Lower lobe of right lung (tissue), 2 donors: ENCODE measurements around the gene EHD4. TPM values are rescaled to one million over a fixed set of nuclear protein-coding genes. Genes with fewer than 3 reads are reported as not detected.
A peak's percentile ranks its signal among the peaks of the same experiment; 100 is the strongest.

ENCODE experiments used
- ATAC-seq, 2 donors: fragments of 200-7000 bp; cut with Tn5 transposase; one replicate each; pipeline ENCODE4 v1.9.1; 2020 to 2022; ENCODE audit warnings: mild to moderate bottlenecking in 2 of 2, moderate library complexity in 2 of 2
- DNase-seq: peaks from one replicate; pipeline ENCODE4 v3.0.0-alpha.2; 2020
- H3K27ac ChIP-seq: fragments of 200-600 bp; one replicate; pipeline ENCODE4 v1.8.0; 2022
- H3K27me3 ChIP-seq: fragments of 200-600 bp; one replicate; pipeline ENCODE4 v1.8.0; 2022; ENCODE audit warnings: low read depth
- H3K36me3 ChIP-seq: fragments of 200-600 bp; one replicate; pipeline ENCODE4 v1.8.0; 2022; ENCODE audit warnings: mild to moderate bottlenecking
- H3K4me1 ChIP-seq: fragments of 200-600 bp; one replicate; pipeline ENCODE4 v1.8.0; 2022
- H3K4me3 ChIP-seq: fragments of 200-600 bp; one replicate; pipeline ENCODE4 v1.8.0; 2022; ENCODE audit warnings: mild to moderate bottlenecking
- H3K9me3 ChIP-seq: fragments of 200-600 bp; one replicate; pipeline ENCODE4 v1.8.0; 2022
- intact Hi-C: fragments of 100-400 bp; cut with DNase I; formaldehyde crosslinking; loops from one replicate; pipeline ENCODE4 v1.11.0; 2022
- total RNA-seq: library from RNA; stranded (reverse); fragmentation: NEBNext Ultra II Directional; extraction: Animal tissue kit (Norgen Biotek cat#: 25700); gene quantifications from one replicate; pipeline ENCODE4 v1.2.1, GENCODE V29; 2021
- TF ChIP-seq, protein P1 (sequence below): fragments of 200-600 bp; IDR thresholded peaks from one replicate; pipeline ENCODE4 v1.8.0; 2022; ENCODE audit warnings: antibody characterized with exemption, mild to moderate bottlenecking
- donor health status: DM: no; HTN: yes; CAD: no; lungs with severe emphysema.

The EHD4 gene
- total RNA-seq, 1 donor from 2014 or later: 35.0 TPM

GRCh38 chr15:41942886-41943285 lies 29.5 kb downstream of the EHD4 start:
- Histone ChIP-seq H3K27ac (no peak overlapping the region), H3K4me1 (peaks cover 43% of the 10 kb centered on the region), H3K4me3 (no peak overlapping the region), H3K9me3 (no peaks in the 10 kb centered on the region), H3K27me3 (no peaks in the 10 kb centered on the region), H3K36me3 (peaks cover 45% of the 10 kb centered on the region)
- TF ChIP-seq, protein P1, sequence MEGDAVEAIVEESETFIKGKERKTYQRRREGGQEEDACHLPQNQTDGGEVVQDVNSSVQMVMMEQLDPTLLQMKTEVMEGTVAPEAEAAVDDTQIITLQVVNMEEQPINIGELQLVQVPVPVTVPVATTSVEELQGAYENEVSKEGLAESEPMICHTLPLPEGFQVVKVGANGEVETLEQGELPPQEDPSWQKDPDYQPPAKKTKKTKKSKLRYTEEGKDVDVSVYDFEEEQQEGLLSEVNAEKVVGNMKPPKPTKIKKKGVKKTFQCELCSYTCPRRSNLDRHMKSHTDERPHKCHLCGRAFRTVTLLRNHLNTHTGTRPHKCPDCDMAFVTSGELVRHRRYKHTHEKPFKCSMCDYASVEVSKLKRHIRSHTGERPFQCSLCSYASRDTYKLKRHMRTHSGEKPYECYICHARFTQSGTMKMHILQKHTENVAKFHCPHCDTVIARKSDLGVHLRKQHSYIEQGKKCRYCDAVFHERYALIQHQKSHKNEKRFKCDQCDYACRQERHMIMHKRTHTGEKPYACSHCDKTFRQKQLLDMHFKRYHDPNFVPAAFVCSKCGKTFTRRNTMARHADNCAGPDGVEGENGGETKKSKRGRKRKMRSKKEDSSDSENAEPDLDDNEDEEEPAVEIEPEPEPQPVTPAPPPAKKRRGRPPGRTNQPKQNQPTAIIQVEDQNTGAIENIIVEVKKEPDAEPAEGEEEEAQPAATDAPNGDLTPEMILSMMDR: no peak
- DNase-seq (no peak), ATAC-seq (no peak)
- intact Hi-C loops: no loop called here

DNA sequence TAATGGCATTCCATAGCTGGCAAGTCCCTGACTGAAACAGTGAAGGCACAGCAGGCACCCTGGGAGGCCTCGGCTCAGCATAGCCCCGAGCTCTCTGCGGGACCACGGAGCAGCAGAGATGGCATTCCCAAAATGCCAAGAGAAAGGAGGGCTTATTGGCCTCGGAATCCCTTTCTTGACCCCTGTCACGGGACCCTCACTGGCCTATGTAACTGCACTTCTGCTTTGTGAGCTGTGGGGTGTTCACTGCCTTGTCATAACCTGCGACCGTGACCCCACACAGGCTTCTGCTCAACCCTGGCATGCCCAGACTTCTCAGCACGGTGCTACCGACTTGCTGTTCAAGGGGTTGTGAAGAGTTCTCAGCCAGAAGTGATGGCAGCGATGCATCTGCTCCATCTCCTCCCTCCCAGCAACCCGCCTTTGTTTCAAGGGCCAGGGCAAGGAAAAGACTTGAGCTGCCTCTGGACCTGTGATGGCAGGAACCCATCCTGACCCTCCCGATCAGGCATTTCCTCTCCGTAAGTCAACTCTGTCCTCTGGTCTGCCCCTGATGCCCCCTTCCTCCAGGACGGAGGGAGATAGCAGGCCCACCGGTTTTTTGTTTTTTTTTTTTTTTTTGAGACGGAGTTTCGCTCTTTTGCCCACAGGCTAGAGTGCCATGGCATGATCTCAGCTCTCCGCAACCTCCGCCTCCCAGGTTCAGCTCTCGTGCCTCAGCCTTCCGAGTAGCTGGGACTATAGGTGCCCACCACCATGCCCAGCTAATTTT lies 30.5 kb downstream of the EHD4 start:
- Histone ChIP-seq H3K27me3 (no peaks in the 10 kb centered on the region), H3K4me1 (peaks cover 47% of the 10 kb centered on the region), H3K4me3 (no peak overlapping the region), H3K9me3 (no peaks in the 10 kb centered on the region), H3K36me3 (peaks cover 45% of the 10 kb centered on the region), H3K27ac (no peak overlapping the region)
- DNase-seq: no peak
- intact Hi-C loops: no loop called here
- ATAC-seq: no peak
- TF ChIP-seq, protein P1: no peak

- no peak overlapping the region for H3K27ac ChIP-seq
- intact Hi-C loops: no loop called here
- no peaks in the 10 kb centered on the region for H3K27me3 ChIP-seq
- no peak for DNase-seq
- H3K4me3 ChIP-seq: no peak overlapping the region
- no peaks in the 10 kb centered on the region for H3K9me3 ChIP-seq
- peaks cover 33% of the 10 kb centered on the region for H3K36me3 ChIP-seq
- no peak for ATAC-seq
- TF ChIP-seq, protein P1: no peak
- H3K4me1 ChIP-seq: peaks cover 59% of the 10 kb centered on the region
Observed at GRCh38 chr15:41940441-41940857, 31.9 kb downstream of the EHD4 start.

GRCh38 chr15:41939986-41940385 lies 32.4 kb downstream of the EHD4 start:
- Histone ChIP-seq H3K4me3 (no peak overlapping the region), H3K4me1 (peaks cover 59% of the 10 kb centered on the region), H3K36me3 (peaks cover 32% of the 10 kb centered on the region), H3K27me3 (no peaks in the 10 kb centered on the region), H3K27ac (no peak overlapping the region), H3K9me3 (no peaks in the 10 kb centered on the region)
- ATAC-seq: no peak
- intact Hi-C loops: no loop called here
- no peak for DNase-seq
- TF ChIP-seq, protein P1: no peak

DNA sequence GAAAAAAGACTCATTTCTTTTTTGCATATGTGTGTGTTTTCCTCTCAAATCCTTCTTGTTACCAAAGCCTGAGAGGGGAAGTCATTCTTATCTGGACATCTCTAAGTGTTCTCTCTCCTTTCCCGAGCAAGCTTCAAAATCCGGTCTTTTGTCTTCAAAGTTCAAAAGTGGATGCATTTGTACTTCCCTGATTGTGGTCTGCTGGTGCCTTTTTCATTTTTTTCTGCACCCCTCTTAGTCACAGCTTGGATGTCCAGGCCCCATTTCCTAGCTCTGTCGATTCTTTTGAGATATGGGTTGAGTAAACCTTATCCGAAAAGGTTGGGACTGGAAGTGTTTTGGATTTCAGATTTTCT lies 34.8 kb downstream of the EHD4 start:
- peak overlapping the region; percentile 80 for H3K27ac ChIP-seq
- ATAC-seq: no peak
- intact Hi-C loops: no loop called here

More for the DNA sequence above, 34.8 kb downstream of the EHD4 start:
- Histone ChIP-seq H3K36me3 (peaks cover 28% of the 10 kb centered on the region), H3K4me1 (peaks cover 67% of the 10 kb centered on the region), H3K27me3 (no peaks in the 10 kb centered on the region), H3K9me3 (no peaks in the 10 kb centered on the region), H3K4me3 (no peak overlapping the region)
- TF ChIP-seq, protein P1: no peak
- no peak for DNase-seq
